MCF 10A (cell line): ENCODE measurements around the gene MRPL2. TPM values are rescaled to one million over a fixed set of nuclear protein-coding genes. Genes with fewer than 3 reads are reported as not detected.

Source experiments
- BruUV-seq: library from RNA; stranded (reverse); fragments of 400-500 nt; replicated peaks from 2 replicates; lab custom pipeline; 2021; lab: Mats Ljungman, UMichigan
- CTCF ChIA-PET: fragments of 300-600 bp; sonication (Branson Sonifier 250); formaldehyde crosslinking; extraction: SDS; loops from one replicate; lab custom pipeline; 2021; ENCODE audit warnings: antibody characterized with exemption, inconsistent platforms; lab: Yijun Ruan, JAX
- POLR2A ChIA-PET: fragments of 300-600, 350-650 bp; sonication (Branson Sonifier 250); formaldehyde crosslinking; extraction: SDS; loops from one replicate; lab custom pipeline; 2020; ENCODE audit warnings: antibody characterized with exemption, inconsistent platforms; lab: Yijun Ruan, JAX
- DNase-seq: peaks from one replicate; pipeline ENCODE4 v3.0.0-alpha.2; 2018; ENCODE audit not compliant: unreplicated experiment
- H3K27ac Mint-ChIP-seq: one replicate; pipeline ENCODE4 v1.8.0; 2022; ENCODE audit warnings: mild to moderate bottlenecking, low read depth, mixed read lengths; ENCODE audit not compliant: unreplicated experiment
- H3K27me3 Mint-ChIP-seq: one replicate; pipeline ENCODE4 v1.8.0; 2022; ENCODE audit warnings: mixed read lengths; ENCODE audit not compliant: insufficient read depth, unreplicated experiment
- H3K36me3 Mint-ChIP-seq: one replicate; pipeline ENCODE4 v1.8.0; 2022; ENCODE audit warnings: mild to moderate bottlenecking, moderate library complexity, mixed read lengths; ENCODE audit not compliant: insufficient read depth, unreplicated experiment
- H3K4me1 Mint-ChIP-seq: one replicate; pipeline ENCODE4 v1.8.0; 2022; ENCODE audit warnings: mixed read lengths; ENCODE audit not compliant: insufficient read depth, unreplicated experiment
- H3K4me3 Mint-ChIP-seq: one replicate; pipeline ENCODE4 v1.8.0; 2022; ENCODE audit warnings: mild to moderate bottlenecking, moderate library complexity, mixed read lengths; ENCODE audit not compliant: unreplicated experiment
- H3K9me3 Mint-ChIP-seq: one replicate; pipeline ENCODE4 v1.8.0; 2022; ENCODE audit warnings: mixed read lengths; ENCODE audit not compliant: unreplicated experiment
- intact Hi-C: fragments of 100-400 bp; cut with micrococcal nuclease; formaldehyde crosslinking; loops from 2 replicates; pipeline ENCODE4 v1.14.1; 2022
- total RNA-seq: library from RNA; stranded (reverse); gene quantifications from 2 replicates; pipeline ENCODE4 v1.2.3, GENCODE V29; 2022
- TF ChIP-seq, protein P1 (sequence below): fragments of 200-600 bp; IDR thresholded peaks from one replicate; pipeline ENCODE4 v1.8.0; 2022; ENCODE audit warnings: antibody characterized with exemption, mild to moderate bottlenecking; ENCODE audit not compliant: unreplicated experiment

The MRPL2 gene
- total RNA-seq, 1 experiment from 2014 or later = 155 TPM

DNA sequence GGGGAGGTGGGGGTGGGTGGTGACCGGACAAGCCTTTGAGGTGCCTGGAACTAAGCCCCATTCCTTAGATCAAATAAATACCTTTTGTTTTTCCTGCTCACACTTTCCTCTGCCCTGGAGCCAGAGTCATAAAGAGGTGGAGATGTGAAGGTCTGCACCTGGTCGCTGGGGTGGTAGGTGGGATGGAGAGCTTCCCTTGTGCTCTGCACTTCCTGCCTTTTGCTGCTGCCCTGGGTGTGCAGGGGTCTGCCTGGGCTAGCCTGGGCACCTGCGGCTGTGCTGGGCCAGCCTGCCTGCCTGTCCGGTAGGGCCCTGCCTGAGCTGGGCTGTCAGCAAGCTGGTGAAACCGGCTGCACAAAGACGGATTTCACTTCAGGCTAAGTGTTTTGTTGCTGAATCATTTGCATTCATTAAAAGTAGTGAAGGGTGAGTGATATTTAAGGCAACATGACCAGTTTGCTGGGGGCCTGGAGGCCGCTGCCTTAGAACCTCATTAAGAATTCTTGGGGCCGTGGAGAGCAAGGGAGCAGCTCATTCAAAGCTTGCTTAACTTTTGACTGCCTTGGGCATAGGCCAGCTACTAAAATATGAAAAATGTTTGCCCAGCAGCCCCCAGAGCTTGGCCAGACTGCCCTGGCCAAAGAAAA lies 37.3 kb upstream of the MRPL2 start:
- intact Hi-C loops = no loop called here
- Mint-ChIP-seq H3K36me3 (peaks cover 5% of the 10 kb centered on the region), H3K9me3 (no peaks in the 10 kb centered on the region), H3K27ac (peak overlapping the region; percentile 92), H3K4me3 (peak overlapping the region; percentile 55), H3K4me1 (peaks cover 31% of the 10 kb centered on the region), H3K27me3 (no peaks in the 10 kb centered on the region)
- CTCF ChIA-PET = interaction anchor here (0.6 to 1.8 kb wide), 12 partner anchors 14 to 383 kb away, joined by 3 to 9 read pairs (median 4); partner anchors contain the start of gene SRF
- TF ChIP-seq, protein P1, sequence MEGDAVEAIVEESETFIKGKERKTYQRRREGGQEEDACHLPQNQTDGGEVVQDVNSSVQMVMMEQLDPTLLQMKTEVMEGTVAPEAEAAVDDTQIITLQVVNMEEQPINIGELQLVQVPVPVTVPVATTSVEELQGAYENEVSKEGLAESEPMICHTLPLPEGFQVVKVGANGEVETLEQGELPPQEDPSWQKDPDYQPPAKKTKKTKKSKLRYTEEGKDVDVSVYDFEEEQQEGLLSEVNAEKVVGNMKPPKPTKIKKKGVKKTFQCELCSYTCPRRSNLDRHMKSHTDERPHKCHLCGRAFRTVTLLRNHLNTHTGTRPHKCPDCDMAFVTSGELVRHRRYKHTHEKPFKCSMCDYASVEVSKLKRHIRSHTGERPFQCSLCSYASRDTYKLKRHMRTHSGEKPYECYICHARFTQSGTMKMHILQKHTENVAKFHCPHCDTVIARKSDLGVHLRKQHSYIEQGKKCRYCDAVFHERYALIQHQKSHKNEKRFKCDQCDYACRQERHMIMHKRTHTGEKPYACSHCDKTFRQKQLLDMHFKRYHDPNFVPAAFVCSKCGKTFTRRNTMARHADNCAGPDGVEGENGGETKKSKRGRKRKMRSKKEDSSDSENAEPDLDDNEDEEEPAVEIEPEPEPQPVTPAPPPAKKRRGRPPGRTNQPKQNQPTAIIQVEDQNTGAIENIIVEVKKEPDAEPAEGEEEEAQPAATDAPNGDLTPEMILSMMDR = no peak
- peak; percentile 83 for DNase-seq
- BruUV-seq = no TSS peak
- POLR2A ChIA-PET = interaction anchor here (0.6 to 6.8 kb wide), 32 partner anchors 8 to 1243 kb away, joined by 3 to 44 read pairs (median 4); partner anchors contain the start of genes CUL7, KLC4, KLHDC3 and MEA1

DNA sequence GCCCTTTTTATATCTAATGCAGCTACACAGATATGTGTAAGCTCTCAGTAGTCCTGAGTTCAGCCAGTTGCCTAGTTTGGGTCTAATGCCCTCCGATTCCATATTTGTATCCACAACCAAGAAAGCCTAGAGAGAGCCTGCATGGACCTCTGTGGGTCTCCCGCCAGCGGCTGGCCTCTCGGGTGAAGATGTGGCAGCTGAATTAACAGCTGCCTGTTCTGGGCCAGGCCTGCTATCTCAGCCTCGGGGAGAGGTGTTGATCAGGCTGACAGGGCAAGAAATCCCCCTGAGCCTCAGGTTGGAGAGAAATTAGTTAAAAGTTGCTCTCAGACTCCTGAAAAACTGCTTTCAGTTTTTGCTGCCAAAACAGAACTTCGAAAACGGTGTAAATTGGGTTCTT lies 36.7 kb upstream of the MRPL2 start:
- POLR2A ChIA-PET = interaction anchor here (0.6 to 6.8 kb wide), 28 partner anchors 7 to 1244 kb away, joined by 3 to 44 read pairs (median 4); partner anchors contain the start of genes CUL7, KLC4, MRPL2 and PTK7
- TF ChIP-seq, protein P1 = no peak
- intact Hi-C loops = no loop called here
- no peaks in the 10 kb centered on the region for H3K27me3 Mint-ChIP-seq
- no peaks in the 10 kb centered on the region for H3K9me3 Mint-ChIP-seq
- no TSS peak for BruUV-seq
- CTCF ChIA-PET = interaction anchor here (0.9 to 1.4 kb wide), 3 partner anchors 24 to 76 kb away, joined by 3 to 6 read pairs (median 3); partner anchors contain the start of gene SRF
- H3K4me3 Mint-ChIP-seq = peak overlapping the region; percentile 55
- H3K36me3 Mint-ChIP-seq = peaks cover 5% of the 10 kb centered on the region
- peak; percentile 27 for DNase-seq
- H3K4me1 Mint-ChIP-seq = peaks cover 31% of the 10 kb centered on the region
- peak overlapping the region; percentile 92 for H3K27ac Mint-ChIP-seq

DNA sequence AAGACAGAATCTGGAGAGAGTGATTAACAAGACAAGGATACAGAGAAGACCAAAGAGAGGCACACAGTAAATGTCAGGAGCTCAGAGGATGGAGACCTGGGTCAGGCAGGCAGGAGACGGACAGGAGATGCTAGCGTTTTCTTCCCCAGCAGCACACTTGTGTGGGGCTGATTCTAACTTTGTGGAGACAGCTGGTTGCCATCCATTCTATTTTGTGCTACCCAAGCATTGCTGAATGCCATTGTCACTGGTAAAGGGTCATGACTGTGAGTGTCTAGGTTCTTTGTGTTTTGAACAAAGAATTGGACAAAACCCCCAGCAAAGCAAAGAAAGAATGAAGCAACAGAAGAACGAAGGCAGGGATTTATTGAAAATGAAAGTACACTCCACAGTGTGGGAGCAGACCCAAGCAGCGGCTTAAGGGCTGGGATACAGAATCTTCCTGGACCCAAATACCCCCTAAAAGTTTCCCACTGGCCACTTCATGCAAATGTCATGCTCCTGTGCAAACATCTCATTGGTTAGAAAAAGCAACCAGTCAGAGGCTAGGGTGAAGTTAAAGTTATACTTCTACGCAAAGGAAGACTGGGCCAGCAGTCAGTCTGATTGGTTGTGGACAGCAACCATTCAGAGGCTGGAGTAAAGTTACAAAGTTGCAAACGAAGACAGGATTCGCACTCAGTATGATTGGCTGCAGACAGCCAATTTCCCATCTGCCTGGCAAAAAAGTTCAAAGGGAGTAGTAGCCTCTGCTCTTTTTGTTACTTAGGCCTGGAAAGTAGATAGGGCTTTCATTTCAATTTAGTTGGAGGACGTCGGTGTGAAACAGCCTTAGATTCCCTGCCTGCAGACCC lies 34.4 kb upstream of the MRPL2 start:
- ChIA-PET POLR2A (interaction anchor here (0.5 to 2.8 kb wide), 11 partner anchors 9 to 164 kb away, joined by 3 to 11 read pairs (median 4); partner anchors contain the start of genes CNPY3, KLC4, MRPL2 and SRF), CTCF (interaction anchor here (0.7 to 1.3 kb wide), 2 partner anchors 56 to 193 kb away, joined by 3 to 4 read pairs; no protein-coding TSS in a partner anchor)
- no peaks in the 10 kb centered on the region for H3K27me3 Mint-ChIP-seq
- no peaks in the 10 kb centered on the region for H3K9me3 Mint-ChIP-seq
- BruUV-seq = no TSS peak
- H3K27ac Mint-ChIP-seq = peak overlapping the region; percentile 64
- TF ChIP-seq, protein P1 = no peak
- H3K4me3 Mint-ChIP-seq = peak overlapping the region; percentile 61
- intact Hi-C loops = no loop called here
- H3K36me3 Mint-ChIP-seq = peaks cover 9% of the 10 kb centered on the region
- DNase-seq = peak; percentile 24
- peaks cover 38% of the 10 kb centered on the region for H3K4me1 Mint-ChIP-seq
